Fibroblast of the conjunctiva (primary cell): ENCODE results near the gene UMAD1.
"Not testable (repeated sequence)": the region's sequence is repeated elsewhere in the genome, so short reads cannot be mapped to it uniquely, and the experiment has no call there.

ENCODE experiments used
- DNase-seq: peaks from one replicate; pipeline ENCODE4 v3.0.0-alpha.2; 2010; ENCODE audit warnings: low read depth

The UMAD1 gene

GRCh38 chr7:7798510-7798909, 158.0 kb downstream of the UMAD1 start:
- no peak for DNase-seq

- DNase-seq: no peak
These were observed 158.6 kb downstream of the UMAD1 start for GRCh38 chr7:7799138-7799537.

GRCh38 chr7:7802531-7802930, 162.0 kb downstream of the UMAD1 start:
- no peak for DNase-seq

- no peak for DNase-seq
These were observed 163.2 kb downstream of the UMAD1 start for GRCh38 chr7:7803715-7804178.

DNA sequence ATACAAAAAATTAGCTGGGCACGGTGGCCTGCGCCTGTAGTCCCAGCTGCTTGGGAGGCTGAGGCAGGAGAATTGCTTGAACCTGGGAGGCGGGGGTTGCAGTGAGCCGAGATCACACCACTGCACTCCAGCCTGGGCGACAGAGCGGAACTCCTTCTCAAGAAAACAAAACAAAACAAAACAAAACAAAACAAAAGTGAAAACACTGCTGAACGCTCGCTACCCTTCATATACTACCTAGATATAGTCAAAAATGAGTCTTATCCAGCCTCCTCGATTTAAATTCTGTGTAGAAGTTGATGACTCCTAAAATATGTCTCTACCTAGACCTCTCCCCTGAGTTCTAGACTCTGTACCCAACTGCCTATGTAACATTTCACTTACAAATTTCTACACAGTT, 164.3 kb downstream of the UMAD1 start:
- DNase-seq: not testable (repeated sequence)

DNA sequence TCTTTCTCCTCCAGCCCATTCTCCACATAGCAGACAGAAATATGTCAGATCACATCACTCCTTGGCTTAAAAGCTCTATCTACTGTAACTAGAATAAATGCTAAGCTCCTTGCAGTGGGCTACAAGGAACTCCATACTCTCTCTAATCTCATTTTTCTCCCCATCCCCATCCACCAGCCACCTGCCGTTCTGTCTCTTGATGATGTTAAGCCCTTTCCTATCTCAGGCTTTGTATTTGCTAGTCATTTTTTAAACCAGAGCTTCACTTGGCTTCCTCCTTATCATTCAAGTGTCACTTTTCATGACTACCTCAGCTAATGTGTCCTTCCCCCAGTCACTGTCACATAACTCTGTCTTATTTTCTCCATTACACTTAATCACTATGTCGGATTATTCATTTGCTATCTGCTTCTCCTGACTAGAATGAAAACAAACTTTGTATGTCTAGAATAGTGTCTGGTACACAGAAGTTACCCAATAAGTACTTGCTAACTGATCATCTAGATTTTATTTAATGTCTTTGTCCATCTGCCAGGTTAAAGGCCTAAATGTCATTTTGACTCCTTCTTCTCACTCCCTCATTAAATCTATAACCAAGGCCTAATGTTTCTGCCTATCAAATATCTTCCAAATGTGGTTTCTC, 165.1 kb downstream of the UMAD1 start:
- no peak for DNase-seq

- DNase-seq: peak; percentile 60
These were observed 167.6 kb downstream of the UMAD1 start for GRCh38 chr7:7808156-7808555.

DNA sequence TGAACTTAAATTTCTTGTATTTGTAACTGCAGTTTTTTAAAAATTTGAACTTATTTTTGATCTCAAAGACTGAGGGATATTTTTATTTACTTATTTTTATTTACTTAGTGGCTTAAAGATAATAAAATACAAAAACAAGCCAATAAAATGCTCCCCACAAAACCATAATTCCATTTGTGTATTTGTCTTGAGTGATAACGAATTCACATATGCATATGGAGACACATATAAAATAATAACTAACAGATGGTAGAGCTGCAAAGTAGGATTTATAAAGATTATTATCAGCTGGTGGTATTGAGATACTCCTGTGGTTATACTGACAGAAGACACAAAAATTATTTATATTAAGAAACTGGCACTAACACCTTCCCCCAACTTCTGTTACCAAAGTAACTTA, 168.1 kb downstream of the UMAD1 start:
- DNase-seq: no peak

DNA sequence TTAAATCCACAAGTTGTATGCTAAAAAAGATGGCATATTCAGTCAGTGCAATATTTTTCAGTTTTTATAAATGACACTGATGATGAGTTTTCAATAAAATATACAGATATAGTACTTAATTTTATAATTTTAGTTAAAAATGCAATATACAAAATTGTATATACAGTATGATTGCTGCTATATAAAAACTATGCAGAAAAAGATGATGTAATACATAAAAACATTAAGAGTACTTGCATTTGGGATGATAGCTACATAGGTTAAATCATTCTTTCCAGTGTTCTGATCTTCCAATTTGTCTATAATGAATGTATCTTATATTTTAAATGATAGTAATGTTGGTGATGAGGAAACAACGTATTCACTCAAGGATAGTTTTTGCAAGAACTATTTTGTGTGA, 169.8 kb downstream of the UMAD1 start:
- no peak for DNase-seq

DNA sequence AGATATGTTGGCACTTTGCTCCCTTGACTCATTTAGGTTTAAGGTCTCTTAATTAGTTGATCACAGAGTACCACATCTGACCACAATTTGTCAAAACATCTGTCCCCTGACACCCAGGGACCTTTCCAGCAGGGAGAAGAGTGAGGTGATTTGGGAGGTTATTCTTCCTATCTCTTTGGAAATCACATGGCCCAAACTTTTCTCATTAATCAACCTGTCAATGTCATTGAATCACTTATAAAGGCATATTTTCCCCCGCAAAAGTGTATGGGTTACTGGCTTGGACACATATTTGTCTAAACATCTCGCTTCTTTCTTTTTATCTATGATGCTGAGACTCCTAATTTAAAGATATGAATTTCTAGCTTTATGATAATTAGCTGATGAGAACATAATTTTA, 170.3 kb downstream of the UMAD1 start:
- no peak for DNase-seq

DNA sequence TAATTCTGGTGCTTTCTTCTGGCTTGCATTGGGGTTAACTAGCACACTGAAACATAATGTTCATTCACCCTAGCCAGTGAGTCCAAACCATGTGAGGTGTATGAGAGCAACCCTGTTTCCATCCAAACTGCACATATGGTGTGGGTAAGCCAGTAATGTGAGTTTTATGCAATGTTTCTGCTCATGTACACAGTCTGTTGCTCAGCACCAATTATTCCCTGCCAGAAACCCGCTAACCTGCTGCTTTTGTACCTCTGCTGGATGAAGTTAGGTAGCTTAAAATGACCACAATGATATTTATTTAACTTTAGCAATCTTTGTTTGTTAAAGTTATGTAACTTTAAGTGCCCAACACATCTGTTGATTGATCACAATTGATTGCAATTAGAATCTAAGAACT, 171.6 kb downstream of the UMAD1 start:
- peak; percentile 17 for DNase-seq

- DNase-seq: no peak
These were observed 174.8 kb downstream of the UMAD1 start for GRCh38 chr7:7815395-7815794.

GRCh38 chr7:7816084-7816483, 175.5 kb downstream of the UMAD1 start:
- no peak for DNase-seq

- no peak for DNase-seq
These were observed 176.4 kb downstream of the UMAD1 start for GRCh38 chr7:7816816-7817536.

GRCh38 chr7:7817748-7818147, 177.2 kb downstream of the UMAD1 start:
- DNase-seq: no peak

GRCh38 chr7:7818179-7818578, 177.6 kb downstream of the UMAD1 start:
- not testable (repeated sequence) for DNase-seq

- no peak for DNase-seq
These were observed 179.1 kb downstream of the UMAD1 start for GRCh38 chr7:7819442-7820247.

DNA sequence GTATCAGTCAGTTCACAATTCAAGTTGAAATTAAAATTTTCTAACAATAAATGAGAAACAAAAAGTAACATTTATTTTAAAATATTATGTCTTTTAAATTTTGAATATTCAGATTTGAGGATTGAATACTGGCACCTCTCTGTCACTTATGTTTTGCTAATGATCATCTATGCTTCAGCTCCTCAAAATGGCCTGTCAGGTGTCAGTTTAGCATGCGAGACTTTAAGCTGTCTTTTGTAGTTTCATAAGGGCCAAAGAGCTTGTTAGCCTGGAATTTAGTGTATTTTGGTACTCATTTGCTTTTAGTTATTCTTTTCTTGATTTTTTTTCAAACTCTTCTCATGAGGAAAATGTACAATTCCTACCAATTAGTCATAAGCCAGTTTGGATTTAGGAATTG, 179.9 kb downstream of the UMAD1 start:
- DNase-seq: no peak

DNA sequence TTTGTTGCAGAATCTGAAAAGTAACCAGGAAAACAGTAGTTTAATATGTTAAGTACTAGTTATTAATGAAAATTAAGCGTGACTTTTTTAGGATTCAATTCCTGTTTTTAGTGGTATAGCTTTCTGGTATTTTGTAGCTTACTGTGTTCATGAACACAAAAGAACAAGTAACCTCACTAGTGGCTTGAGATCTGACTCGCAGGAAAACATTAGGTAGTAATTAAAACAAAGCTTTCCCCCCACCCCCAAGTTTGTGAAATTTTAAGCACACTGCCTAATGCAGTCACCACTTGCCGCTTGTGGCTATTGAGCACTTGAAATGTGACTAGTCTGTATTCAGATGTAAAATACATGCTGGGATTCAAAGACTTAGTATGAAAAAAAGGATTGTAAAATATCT, 180.4 kb downstream of the UMAD1 start:
- DNase-seq: no peak

DNA sequence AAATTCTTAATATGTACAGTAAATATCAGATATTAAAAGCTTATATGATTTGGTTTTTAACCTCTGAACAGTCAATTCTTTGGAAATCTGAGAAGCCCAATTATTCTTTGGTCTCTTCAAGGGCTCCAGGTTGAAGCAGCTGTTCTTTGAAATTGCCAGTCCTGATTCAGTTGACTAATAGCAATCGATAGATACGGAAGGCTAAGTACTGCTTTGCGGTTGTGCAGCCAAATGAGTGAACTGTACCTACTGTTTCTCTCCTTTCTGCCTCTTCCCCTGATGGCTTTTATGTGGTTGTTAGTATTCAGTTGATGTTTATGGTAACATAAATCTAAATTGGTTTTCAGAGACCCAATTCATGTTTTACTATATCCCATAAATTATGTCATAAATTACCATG, 181.0 kb downstream of the UMAD1 start:
- DNase-seq: no peak

GRCh38 chr7:7825294-7825693, 184.7 kb downstream of the UMAD1 start:
- not testable (repeated sequence) for DNase-seq

DNA sequence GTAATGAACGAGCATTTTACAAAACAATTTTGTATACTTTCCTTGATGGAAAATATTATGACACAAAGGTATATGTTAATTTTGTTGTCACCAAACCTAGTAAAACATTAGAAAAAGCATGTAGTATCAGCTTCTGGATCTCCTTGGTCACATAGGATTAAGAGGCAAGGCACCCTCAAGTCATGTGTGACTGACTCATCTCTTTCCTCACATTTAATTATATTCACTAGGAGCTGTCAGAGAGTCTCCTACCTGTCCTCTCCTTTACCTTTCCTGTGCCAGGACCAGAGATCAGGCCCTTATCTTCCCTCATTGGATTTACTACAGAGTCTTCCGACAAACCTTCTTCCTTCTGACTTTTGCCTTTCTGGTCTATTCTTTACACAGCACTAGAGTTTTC, 189.1 kb downstream of the UMAD1 start:
- DNase-seq: no peak
